ENCODE measurements around the gene C17orf114.
A peak's percentile ranks its signal among the peaks of the same experiment; 100 is the strongest.

Gene C17orf114

GRCh38 chr17:4785311-4786105 lies 16.6 kb downstream of the C17orf114 start (continued):
- TF ChIP-seq FOS (IDR thresholded peaks at IDR 0.05; ENCODE audit: low read depth, low read length): no peak

DNA sequence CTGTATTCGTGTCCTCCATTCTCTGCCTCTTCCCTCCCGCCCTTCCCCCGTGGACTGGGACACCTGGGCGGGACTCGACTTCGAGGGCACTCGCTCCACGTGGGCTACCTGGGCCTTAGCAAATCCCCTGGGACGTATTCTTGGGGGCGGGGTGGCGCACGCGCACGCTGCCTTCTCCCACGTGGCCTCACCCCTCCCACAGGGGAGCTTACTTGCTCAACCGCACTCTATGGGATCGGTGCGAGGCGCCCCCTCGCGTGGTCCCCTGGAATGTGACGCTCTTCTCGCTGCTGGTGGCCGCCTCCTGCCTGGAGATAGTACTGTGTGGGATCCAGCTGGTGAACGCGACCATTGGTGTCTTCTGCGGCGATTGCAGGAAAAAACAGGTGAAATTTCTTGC lies 19.5 kb downstream of the C17orf114 start:
- Histone ChIP-seq H2BK15ac (ENCODE audit: low read depth, low read length) (no peak overlapping the region), H3K27ac (ENCODE audit: insufficient read depth, low read length) (no peak overlapping the region), H3K4me1 (ENCODE audit: control insufficient read depth, insufficient read depth, low read length) (peaks cover 7% of the 10 kb centered on the region; the same call in 1 of the 2 replicates), H4K8ac (ENCODE audit: low read depth in 2 of 2, low read length in 2 of 2) (no peak overlapping the region), H3K9ac (ENCODE audit: low read depth, low read length) (no peak overlapping the region), H2BK120ac (ENCODE audit: low read depth, low read length) (no peak overlapping the region), H3K36me3 (ENCODE audit: control insufficient read depth, insufficient read depth, low read length) (no peaks in the 10 kb centered on the region), H3K56ac (ENCODE audit: extremely low read depth, insufficient read depth, low read length) (no peak overlapping the region), H3K14ac (replicated peaks; ENCODE audit: low read depth, low read length) (no peak overlapping the region), H4K5ac (ENCODE audit: low read depth, low read length) (no peak overlapping the region), H4K20me1 (ENCODE audit: insufficient read depth, low read length) (no peaks in the 10 kb centered on the region), H2BK5ac (ENCODE audit: low read depth, low read length, poor library complexity, severe bottlenecking) (no peak overlapping the region), H2AK9ac (replicated peaks; ENCODE audit: low read depth, low read length, poor library complexity) (no peak overlapping the region), H2AFZ (replicated peaks; ENCODE audit: low read length, poor library complexity) (peak overlapping the region; percentile 70), H3K4me2 (ENCODE audit: low read depth, low read length) (no peak overlapping the region), H3K23ac (ENCODE audit: low read depth, low read length) (no peak overlapping the region), H2AK5ac (ENCODE audit: low read depth, low read length) (no peak overlapping the region), H3K9me1 (ENCODE audit: insufficient read depth, low read length) (no peaks in the 10 kb centered on the region), H2BK20ac (ENCODE audit: low read depth, low read length) (no peak overlapping the region), H3K4me3 (ENCODE audit: insufficient read depth, low read depth, low read length) (no peak overlapping the region), H3K9me3 (ENCODE audit: control insufficient read depth, insufficient read depth, low read length) (no peaks in the 10 kb centered on the region), H4K91ac (ENCODE audit: insufficient read depth, low read depth, low read length) (no peak overlapping the region), H3K4ac (ENCODE audit: low read depth, low read length) (no peak overlapping the region), H3K18ac (ENCODE audit: low read depth, low read length) (no peak overlapping the region), H3K27me3 (ENCODE audit: control insufficient read depth, insufficient read depth, low read length) (peaks cover 56% of the 10 kb centered on the region), H3K79me1 (ENCODE audit: low read depth in 1 of 2, low read length in 2 of 2) (no peaks in the 10 kb centered on the region)
- dilution Hi-C loops (cut with HindIII; ENCODE audit: low sequenced_read_pairs, unreplicated experiment): no loop called here
- ATAC-seq (ENCODE audit: low read depth) (no peak), DNase-seq (no peak)
- intact Hi-C loops (cut with micrococcal nuclease): no loop called here
- POLR2A ChIA-PET (ENCODE audit: unreplicated experiment): no interaction called here
- in situ Hi-C loops (cut with MboI; ENCODE audit: low sequenced_read_pairs): no loop called here
- TF ChIP-seq CHD1 (IDR thresholded peaks at IDR 0.05; ENCODE audit: low read depth, low read length) (no peak), RCOR1 (IDR thresholded peaks at IDR 0.05; ENCODE audit: insufficient replicate concordance, low read length) (no peak)
- TF ChIP-seq, protein P1, sequence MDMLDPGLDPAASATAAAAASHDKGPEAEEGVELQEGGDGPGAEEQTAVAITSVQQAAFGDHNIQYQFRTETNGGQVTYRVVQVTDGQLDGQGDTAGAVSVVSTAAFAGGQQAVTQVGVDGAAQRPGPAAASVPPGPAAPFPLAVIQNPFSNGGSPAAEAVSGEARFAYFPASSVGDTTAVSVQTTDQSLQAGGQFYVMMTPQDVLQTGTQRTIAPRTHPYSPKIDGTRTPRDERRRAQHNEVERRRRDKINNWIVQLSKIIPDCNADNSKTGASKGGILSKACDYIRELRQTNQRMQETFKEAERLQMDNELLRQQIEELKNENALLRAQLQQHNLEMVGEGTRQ (IDR thresholded peaks at IDR 0.05; ENCODE audit: low read depth, low read length): peak; percentile 25; the same call in 1 of the 2 replicates
- CTCF ChIA-PET: no interaction called here
- WGBS, 2 experiments (ENCODE audit: extremely low coverage in 2 of 2, insufficient read length in 1 of 2): 60% methylated on average over 1 of the region's 28 CpGs; no CpG with 5 or more reads in 1 of the 2 experiments
- BruUV-seq (replicated peaks): no TSS peak
